Right lobe of liver (tissue), 4 donors: Measurements from ENCODE around the gene PTPRN2.

Experiments used
- POLR2A ChIP-seq: fragments of 450-650 bp; IDR thresholded peaks from one replicate; pipeline ENCODE4 v1.6.1; 2017; ENCODE audit warnings: antibody characterized with exemption, mild to moderate bottlenecking
- TF ChIP-seq, protein P1 (sequence below), 4 donors: fragments of 200-600 bp in 3 of 4; fragments of 450-650 bp in 1 of 4; IDR thresholded peaks; one replicate each; pipeline versions ENCODE4 v1.5.1 to v1.8.0; 2016 to 2022; ENCODE audit warnings: antibody characterized with exemption in 4 of 4, mild to moderate bottlenecking in 2 of 4
- donor health status: DM: no; HTN: no; CAD: no.
- donor health status: DM: no; HTN: no; CAD: no.
- donor health status: DM: no; HTN: yes; CAD: no.

DNA sequence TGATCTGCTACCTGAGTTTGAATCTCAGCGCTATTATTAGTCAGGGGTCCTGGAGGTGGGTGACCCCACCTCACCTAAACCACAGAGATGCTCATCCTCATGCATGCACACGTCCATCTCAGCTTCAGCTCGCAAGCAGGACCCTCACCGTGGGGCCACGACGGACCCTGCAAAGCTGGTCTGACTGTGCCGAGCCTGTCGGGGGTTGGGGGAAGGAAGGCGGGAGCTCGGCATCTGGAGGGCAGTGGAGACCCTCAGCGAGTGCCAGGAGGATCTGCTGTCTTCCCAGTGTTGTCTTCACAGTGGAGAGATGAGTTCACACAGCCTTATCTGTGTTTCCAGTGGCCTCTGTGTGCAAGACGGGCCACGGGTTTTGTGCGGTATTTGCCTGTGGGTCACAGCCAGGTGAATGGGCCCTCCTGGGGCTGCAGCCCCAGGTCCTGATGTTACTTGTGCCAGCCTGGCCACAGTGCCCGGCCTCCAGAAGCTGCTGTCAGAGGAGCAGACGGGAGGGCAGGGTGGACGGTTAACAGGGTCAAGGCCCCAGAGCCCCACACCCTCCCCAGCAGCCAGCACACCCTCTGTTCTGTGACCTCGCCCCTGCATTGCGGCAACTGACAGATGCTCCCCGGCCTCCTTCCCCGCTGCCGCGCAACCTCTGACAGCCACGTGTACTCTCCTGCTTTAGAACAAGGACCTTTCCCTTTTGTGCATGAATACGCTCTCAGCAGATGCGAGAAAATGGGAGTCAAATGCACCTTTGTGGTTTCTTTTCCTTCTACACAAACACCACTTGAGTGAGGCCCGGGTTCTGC, 722.1 kb downstream of the PTPRN2 start:
- TF ChIP-seq, protein P1, sequence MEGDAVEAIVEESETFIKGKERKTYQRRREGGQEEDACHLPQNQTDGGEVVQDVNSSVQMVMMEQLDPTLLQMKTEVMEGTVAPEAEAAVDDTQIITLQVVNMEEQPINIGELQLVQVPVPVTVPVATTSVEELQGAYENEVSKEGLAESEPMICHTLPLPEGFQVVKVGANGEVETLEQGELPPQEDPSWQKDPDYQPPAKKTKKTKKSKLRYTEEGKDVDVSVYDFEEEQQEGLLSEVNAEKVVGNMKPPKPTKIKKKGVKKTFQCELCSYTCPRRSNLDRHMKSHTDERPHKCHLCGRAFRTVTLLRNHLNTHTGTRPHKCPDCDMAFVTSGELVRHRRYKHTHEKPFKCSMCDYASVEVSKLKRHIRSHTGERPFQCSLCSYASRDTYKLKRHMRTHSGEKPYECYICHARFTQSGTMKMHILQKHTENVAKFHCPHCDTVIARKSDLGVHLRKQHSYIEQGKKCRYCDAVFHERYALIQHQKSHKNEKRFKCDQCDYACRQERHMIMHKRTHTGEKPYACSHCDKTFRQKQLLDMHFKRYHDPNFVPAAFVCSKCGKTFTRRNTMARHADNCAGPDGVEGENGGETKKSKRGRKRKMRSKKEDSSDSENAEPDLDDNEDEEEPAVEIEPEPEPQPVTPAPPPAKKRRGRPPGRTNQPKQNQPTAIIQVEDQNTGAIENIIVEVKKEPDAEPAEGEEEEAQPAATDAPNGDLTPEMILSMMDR (IDR thresholded peaks at IDR 0.05) = no peak
- no peak for TF ChIP-seq POLR2A
